Fibroblast of lung (primary cell): ENCODE data around the gene AP3S2. TPM values are rescaled to one million over a fixed set of nuclear protein-coding genes. Genes with fewer than 3 reads are reported as not detected.

Experiments used
- DNase-seq, 2 donors: peaks; one replicate each; pipeline versions ENCODE4 v3.0.0 to v3.0.0-alpha.2; 2010; ENCODE audit warnings: low read depth in 2 of 2
- H2AFZ ChIP-seq: 2 replicates; pipeline ENCODE4 v1.5.1; 2012; ENCODE audit warnings: low read length, control low read depth, inconsistent platforms
- H3K27ac ChIP-seq: 2 replicates; pipeline ENCODE4 v1.5.1; 2011; ENCODE audit warnings: low read length, control low read depth; ENCODE audit not compliant: insufficient read depth
- H3K27me3 ChIP-seq: 2 replicates; pipeline ENCODE4 v1.5.1; 2011; ENCODE audit warnings: mild to moderate bottlenecking, low read length; ENCODE audit not compliant: control insufficient read depth, insufficient read depth
- H3K36me3 ChIP-seq: 2 replicates; pipeline ENCODE4 v1.5.1; 2011; ENCODE audit warnings: low read length; ENCODE audit not compliant: control insufficient read depth, insufficient read depth
- H3K4me1 ChIP-seq: 2 replicates; pipeline ENCODE4 v1.5.1; 2011; ENCODE audit warnings: low read length; ENCODE audit not compliant: control insufficient read depth, insufficient read depth; ENCODE audit errors: extremely low read depth
- H3K4me2 ChIP-seq: 2 replicates; pipeline ENCODE4 v1.5.1; 2011; ENCODE audit warnings: low read length, control low read depth; ENCODE audit not compliant: insufficient read depth; ENCODE audit errors: extremely low read depth
- H3K4me3 ChIP-seq, 4 experiments: fragments of 200-600 bp in 1 of 4; sonication (generic) in 1 of 4; replicated peaks in 1 of 4; 2 replicates each; pipeline ENCODE4 v1.5.1; 2011 to 2016; ENCODE audit warnings: low read length in 4 of 4, low read depth in 3 of 4, mild to moderate bottlenecking in 3 of 4, control low read depth in 2 of 4, inconsistent platforms in 1 of 4, mixed read lengths in 1 of 4; ENCODE audit not compliant: insufficient read depth in 1 of 4; ENCODE audit errors: control extremely low read depth in 1 of 4
- H3K79me2 ChIP-seq: 2 replicates; pipeline ENCODE4 v1.5.1; 2012; ENCODE audit warnings: mild to moderate bottlenecking, low read length, inconsistent platforms; ENCODE audit not compliant: control insufficient read depth, insufficient read depth
- H3K9ac ChIP-seq: 2 replicates; pipeline ENCODE4 v1.5.1; 2011; ENCODE audit warnings: mild to moderate bottlenecking, low read length, control low read depth; ENCODE audit not compliant: insufficient read depth
- H3K9me3 ChIP-seq: 2 replicates; pipeline ENCODE4 v1.5.1; 2012; ENCODE audit warnings: low read depth, low read length; ENCODE audit not compliant: control insufficient read depth, insufficient read depth
- H4K20me1 ChIP-seq: 2 replicates; pipeline ENCODE4 v1.5.1; 2011; ENCODE audit warnings: low read length; ENCODE audit not compliant: control insufficient read depth, insufficient read depth; ENCODE audit errors: extremely low read depth
- EZH2 ChIP-seq: IDR thresholded peaks from 2 replicates; pipeline ENCODE4 v1.5.1; 2012; ENCODE audit warnings: low read length, control low read depth, mild to moderate bottlenecking; ENCODE audit errors: missing control alignments
- polyA plus RNA-seq, 2 donors: library from polyadenylated mRNA; depleted of rRNA in 1 of 2; stranded (reverse) in 1 of 2; unstranded in 1 of 2; fragments of >200 nt; gene quantifications; 2 replicates each; pipeline ENCODE4 v1.2.1, GENCODE V29; 2011 to 2012; ENCODE audit warnings: missing spikeins in 1 of 2
- total RNA-seq: library from RNA; depleted of rRNA; stranded (reverse); fragments of >200 nt; gene quantifications from 2 replicates; pipeline ENCODE4 v1.2.1, GENCODE V29; 2014
- TF ChIP-seq, protein P1 (sequence below), 2 donors: IDR thresholded peaks in 1 of 2; conservative IDR thresholded peaks in 1 of 2; 1 replicate in 1 of 2; 2 replicates in 1 of 2; pipeline ENCODE4 v1.5.1; 2011 to 2012; ENCODE audit warnings: low read length in 2 of 2, control low read depth in 1 of 2, inconsistent platforms in 1 of 2, low read depth in 1 of 2, mild to moderate bottlenecking in 1 of 2

Gene AP3S2
- total and polyA plus RNA-seq, 2 donors (not counting 1 experiment from before 2014, with no cell fraction given), result 54.4 to 69.5 TPM

DNA sequence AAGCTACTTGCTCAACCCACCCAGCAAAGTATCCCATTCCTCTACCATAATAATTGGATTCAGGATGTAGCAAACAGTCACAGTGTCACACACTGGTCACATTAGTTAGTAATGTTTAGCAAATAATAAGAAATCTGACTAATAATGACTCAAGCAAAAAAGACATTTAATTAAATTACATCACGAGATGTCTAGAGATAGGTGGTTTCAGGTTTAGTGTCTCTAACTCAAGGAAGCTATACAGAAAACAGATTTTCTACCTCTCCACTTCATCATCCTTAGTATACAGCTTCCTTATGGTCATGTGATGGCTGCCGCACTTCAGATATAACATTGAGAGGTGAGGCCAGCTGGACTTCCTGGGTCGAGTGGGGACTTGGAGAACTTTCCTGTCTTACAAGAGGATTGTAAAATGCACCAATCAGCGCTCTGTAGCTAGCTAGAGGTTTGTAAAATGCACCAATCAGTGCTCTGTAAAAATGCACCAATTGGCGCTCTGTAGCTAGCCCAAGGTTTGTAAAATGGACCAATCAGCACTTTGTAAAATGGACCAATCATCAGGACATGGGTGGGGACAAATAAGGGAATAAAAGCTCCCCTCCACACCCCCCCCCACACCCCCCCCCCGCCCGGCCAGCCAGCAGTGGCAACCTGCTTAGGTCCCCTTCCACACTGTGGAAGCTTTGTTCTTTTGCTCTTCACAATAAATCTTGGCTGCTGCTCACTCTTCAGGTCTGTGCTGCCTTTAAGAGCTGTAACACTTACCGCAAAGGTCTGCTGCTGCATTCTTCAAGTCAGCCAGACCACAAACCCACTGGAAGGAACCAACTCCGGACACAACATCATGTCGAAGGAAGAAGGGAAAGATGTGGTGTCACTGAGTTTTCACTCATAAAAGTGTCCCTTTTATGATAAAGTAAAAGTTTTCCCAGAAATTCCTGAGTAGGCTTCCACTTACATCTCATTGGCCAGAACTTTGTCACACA lies 43.9 kb upstream of the AP3S2 start:
- Histone ChIP-seq H3K4me1 (no peaks in the 10 kb centered on the region), H3K9me3 (no peaks in the 10 kb centered on the region), H3K79me2 (no peaks in the 10 kb centered on the region), H4K20me1 (no peaks in the 10 kb centered on the region), H3K9ac (no peak overlapping the region), H3K27me3 (peaks cover 4% of the 10 kb centered on the region), H2AFZ (no peak overlapping the region), H3K4me3 (no peak overlapping the region), H3K27ac (no peak overlapping the region), H3K4me2 (no peak overlapping the region), H3K36me3 (no peaks in the 10 kb centered on the region)
- peak in 1 of 2 donors; percentile 50 for DNase-seq
- TF ChIP-seq, protein P1, sequence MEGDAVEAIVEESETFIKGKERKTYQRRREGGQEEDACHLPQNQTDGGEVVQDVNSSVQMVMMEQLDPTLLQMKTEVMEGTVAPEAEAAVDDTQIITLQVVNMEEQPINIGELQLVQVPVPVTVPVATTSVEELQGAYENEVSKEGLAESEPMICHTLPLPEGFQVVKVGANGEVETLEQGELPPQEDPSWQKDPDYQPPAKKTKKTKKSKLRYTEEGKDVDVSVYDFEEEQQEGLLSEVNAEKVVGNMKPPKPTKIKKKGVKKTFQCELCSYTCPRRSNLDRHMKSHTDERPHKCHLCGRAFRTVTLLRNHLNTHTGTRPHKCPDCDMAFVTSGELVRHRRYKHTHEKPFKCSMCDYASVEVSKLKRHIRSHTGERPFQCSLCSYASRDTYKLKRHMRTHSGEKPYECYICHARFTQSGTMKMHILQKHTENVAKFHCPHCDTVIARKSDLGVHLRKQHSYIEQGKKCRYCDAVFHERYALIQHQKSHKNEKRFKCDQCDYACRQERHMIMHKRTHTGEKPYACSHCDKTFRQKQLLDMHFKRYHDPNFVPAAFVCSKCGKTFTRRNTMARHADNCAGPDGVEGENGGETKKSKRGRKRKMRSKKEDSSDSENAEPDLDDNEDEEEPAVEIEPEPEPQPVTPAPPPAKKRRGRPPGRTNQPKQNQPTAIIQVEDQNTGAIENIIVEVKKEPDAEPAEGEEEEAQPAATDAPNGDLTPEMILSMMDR (conservative IDR thresholded peaks at IDR 0.05 in 1 of 2, IDR thresholded peaks at IDR 0.05 in 1 of 2; ENCODE audit: low read depth in 1 of 2, low read length in 2 of 2), result no peak
- no peak for TF ChIP-seq EZH2

DNA sequence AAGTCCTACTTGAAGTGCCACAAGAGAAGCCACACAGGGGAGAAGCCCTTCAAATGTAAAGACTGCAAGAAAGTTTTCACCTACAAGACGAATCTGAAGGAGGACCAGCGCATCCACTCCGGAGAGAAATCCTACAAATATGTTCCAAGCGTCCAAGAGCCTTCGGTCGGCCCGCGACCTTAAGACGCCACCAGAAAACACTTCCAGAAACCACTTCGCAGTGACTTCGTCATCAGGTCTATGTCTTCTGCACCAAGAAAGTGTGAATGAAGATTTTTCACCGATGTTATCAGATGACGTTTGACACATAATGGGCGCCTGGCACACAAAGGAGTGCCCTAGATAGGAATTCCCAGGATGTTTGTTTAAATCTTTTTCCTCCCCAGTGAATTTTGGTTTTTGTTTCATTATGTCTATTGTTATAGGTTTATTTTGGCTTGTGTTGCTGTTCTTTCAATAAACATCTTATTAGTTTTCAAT lies 43.0 kb upstream of the AP3S2 start:
- Histone ChIP-seq H3K27me3 (peaks cover 12% of the 10 kb centered on the region), H3K9me3 (no peaks in the 10 kb centered on the region), H4K20me1 (no peaks in the 10 kb centered on the region), H3K4me1 (no peaks in the 10 kb centered on the region), H3K4me3 (no peak overlapping the region), H3K36me3 (no peaks in the 10 kb centered on the region), H3K27ac (no peak overlapping the region), H3K9ac (no peak overlapping the region), H3K79me2 (no peaks in the 10 kb centered on the region), H3K4me2 (no peak overlapping the region), H2AFZ (no peak overlapping the region)
- no peak for DNase-seq
- TF ChIP-seq, protein P1 (conservative IDR thresholded peaks at IDR 0.05 in 1 of 2, IDR thresholded peaks at IDR 0.05 in 1 of 2; ENCODE audit: low read depth in 1 of 2, low read length in 2 of 2), result no peak
- no peak for TF ChIP-seq EZH2

DNA sequence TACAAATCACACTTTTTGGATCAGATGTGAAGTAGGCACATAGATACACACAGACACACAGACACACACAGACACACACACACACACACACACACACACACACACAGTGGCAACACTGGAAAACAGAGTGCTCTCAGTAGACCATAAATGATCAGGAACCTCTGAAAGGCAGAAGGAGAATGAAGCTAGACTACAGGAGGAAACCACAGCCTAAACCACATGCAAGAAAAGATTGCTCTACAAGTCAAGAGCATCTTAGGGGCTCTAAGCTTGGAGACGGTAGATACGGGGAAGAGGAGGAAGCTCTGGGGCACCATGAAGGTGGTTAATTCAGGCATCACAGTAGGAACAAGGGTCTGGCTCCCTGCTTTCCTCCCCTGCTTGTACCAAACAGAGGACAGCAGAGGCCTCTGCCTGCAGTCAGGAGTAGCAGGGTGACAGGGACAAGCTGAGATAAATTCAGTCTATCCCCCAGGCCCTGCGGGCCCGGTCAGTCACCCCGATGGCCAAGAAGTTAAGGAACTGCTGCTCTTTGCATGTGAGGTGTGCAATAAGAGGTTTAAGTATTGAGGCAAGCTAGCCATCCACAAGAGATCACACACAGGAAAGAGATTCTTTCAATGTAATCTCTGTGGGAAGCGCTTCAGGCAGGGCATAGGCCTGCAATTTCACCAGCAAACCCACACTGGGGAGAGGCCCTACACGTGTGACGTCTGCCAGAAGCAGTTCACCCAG lies 42.4 kb upstream of the AP3S2 start:
- TF ChIP-seq, protein P1 (conservative IDR thresholded peaks at IDR 0.05 in 1 of 2, IDR thresholded peaks at IDR 0.05 in 1 of 2; ENCODE audit: low read depth in 1 of 2, low read length in 2 of 2), result no peak
- no peak for TF ChIP-seq EZH2
- Histone ChIP-seq H2AFZ (no peak overlapping the region), H3K9me3 (no peaks in the 10 kb centered on the region), H3K79me2 (no peaks in the 10 kb centered on the region), H3K4me2 (no peak overlapping the region), H3K27me3 (peaks cover 13% of the 10 kb centered on the region), H3K27ac (no peak overlapping the region), H3K9ac (no peak overlapping the region), H3K36me3 (no peaks in the 10 kb centered on the region), H3K4me3 (no peak overlapping the region), H3K4me1 (no peaks in the 10 kb centered on the region), H4K20me1 (no peaks in the 10 kb centered on the region)
- no peak for DNase-seq
